ENCODE results near the gene AKAP13.

Gene AKAP13

DNA sequence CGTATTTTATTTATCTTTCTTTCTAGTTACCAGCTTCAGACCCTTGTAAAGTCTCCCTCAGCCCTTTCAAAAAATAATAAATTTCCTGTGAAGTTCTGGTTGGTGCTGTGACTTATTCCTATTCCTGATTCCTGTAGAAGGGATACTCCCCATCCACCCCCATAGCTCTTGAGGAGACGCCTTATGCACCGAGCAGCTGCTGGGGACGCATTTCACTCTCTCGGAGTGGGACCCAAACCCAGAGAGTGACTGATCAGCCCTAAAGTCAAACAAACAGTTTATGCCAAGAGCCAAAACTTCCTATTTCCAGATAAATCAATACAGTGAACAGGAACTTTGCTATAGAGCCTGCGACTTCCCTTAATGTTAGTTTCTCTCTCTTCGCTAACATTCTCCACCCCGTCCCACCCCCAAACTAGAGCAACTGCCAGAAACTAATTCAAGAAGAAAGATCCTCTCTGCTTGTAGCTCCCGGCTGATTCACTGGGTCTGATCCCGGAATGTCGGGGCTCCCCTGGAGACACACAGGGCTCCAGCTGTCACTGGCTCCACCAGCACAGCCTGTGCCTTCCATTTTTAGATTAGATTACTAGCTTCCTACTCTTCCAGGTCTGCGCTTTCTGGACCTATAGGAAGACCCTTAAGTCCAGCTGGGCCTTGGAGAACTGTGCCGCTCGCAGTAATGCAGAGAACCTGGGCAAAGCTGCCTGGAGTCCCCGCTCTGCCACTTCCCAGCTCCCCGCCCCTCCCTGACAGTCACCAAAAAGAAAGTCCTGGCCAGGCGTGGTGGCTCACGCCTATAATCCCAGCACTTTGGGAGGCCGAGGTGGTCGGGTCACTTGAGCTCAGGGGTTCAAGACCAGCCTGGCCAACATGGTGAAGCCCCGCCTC, 369.1 kb downstream of the AKAP13 start:
- DNase-seq = no peak

DNA sequence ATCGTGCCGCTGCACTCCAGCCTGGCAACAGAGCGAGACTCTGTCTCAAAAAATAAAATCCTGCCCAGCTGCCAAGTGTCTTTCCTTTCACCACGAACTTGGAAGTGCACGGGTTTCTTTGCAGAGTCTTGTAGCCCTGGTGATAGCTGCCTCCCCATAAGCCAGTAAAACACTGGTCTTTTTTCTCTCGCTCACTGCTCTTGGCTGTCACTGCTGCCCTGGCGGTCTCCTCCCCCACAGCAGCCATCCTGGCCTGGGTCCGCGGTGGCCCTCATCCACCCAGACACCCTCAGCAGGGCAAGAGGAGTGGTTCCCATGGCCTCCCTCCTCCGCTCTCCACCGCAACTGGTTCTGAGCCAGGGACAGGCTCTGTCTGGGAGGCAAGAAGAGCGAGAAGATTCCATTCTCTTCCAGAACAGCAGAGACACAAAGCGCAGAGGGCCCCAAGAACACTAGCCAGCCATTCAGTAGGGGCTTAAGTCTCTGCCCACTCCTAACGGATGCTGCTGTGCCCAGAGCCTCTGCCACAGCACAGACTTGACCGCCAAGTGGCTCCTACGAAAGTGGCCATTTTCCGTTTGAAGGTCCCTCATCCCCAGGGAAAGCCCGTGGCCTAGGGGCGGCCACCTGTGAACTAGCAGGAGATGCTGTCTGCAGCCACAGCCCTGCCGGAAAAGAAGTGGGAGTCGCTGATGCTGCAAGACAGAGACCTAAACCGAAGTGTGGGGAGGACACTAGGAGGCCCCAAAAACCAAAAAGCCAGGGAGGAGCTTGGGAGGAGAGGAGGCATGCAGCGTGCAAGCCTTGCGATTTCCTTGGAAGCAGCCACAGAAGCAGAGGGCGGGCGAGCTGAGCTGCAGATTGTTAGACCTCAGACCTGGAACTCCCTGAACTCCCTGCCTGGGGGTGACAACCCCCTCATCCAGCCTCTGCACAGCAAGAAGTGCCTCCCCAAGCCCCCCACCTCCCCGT, 370.2 kb downstream of the AKAP13 start:
- DNase-seq = no peak

DNA sequence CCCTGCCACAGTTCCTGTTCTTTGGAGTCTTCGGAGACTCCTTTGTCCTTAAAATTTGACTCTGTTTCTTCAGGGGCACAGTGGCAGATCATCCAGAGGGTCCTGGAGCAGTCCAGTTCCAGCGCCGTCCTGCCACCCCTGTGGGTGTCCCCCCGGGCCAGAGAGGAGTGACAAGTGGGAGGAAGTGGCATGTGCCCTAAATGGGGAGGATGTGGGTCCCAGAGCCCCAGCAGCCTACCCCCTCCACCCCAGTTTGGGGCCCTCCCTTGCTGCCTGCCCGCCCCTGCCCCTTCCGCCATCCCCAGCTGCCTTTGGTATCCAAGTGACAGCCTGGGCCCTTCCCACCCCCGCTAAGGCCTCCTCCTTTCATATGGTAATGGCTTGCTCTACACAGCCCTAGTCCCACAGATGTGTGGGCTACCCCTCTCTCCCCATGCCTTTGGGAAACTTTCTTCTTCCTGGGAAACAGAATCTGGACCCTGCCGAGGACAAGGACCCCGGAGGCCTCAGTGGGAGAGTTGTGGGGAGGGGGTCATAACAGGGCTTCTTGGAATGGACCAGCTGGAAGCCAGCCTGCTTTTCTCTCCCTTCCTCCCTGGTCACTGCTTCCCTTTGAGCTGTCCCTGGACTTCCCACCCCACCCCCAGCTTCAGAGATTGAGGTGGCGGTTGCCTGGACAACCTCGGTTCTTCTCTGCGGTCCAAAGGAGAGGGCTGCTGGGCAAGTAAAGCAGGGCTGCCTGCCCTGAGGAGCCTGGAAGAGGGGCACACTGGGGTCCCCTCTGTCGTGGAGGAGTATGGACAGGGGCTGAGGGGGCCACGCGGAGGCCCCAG, 371.1 kb downstream of the AKAP13 start:
- no peak for DNase-seq

DNA sequence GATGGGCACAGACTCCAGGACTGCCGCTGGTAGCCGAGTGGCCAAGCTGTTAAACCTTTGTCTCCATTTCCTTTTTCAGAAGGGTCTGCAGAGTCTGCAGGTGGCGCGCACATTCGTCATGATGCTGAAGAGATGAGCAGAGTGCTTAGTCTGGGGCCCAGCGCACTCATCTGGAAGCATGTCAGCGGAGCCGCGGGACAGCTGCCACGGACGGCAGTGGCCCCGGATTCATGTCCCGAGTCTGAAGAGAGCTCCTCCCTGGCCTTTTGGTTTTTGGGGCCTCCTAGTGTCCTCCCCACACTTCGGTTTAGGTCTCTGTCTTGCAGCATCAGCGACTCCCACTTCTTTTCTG, 371.7 kb downstream of the AKAP13 start:
- DNase-seq = no peak

DNA sequence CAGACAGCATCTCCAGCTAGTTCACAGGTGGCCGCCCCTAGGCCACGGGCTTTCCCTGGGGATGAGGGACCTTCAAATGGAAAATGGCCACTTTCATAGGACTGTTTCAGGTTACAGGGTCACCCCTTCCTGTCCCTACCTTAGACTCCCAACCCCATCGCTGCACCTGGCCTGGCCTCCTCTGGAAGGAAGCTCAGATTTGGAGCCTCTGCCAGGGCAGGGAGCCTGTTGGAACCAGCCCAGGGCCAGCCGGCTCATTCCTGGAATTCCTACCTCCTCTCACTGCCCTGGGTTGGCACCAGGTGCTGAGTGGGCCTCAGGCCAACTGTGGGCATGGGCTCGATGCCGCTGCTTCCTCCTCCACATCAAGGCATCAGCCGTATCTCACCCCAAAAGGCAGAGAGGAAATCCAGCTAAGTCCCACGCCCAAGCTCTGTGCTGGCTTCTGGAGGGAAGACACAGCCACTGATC, 372.1 kb downstream of the AKAP13 start:
- no peak for DNase-seq

DNA sequence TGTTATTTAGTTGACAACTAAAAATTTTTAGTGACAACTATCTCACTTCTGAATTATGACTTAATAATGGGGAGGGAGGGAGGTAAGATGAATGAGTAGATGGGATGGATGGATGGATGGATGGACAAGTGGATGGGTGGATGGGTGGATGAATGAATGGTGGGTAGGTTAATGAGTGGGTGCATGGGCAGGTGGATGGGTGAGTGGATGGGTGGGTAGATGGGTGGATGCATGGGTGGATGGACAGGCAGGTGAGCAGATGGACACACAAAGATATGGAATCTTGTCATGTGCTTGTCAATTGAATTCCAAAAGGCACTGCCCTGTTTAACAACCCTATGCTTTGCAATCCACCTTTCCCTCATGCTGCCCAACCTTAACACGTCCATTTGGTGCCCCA, 372.9 kb downstream of the AKAP13 start:
- no peak for DNase-seq

DNA sequence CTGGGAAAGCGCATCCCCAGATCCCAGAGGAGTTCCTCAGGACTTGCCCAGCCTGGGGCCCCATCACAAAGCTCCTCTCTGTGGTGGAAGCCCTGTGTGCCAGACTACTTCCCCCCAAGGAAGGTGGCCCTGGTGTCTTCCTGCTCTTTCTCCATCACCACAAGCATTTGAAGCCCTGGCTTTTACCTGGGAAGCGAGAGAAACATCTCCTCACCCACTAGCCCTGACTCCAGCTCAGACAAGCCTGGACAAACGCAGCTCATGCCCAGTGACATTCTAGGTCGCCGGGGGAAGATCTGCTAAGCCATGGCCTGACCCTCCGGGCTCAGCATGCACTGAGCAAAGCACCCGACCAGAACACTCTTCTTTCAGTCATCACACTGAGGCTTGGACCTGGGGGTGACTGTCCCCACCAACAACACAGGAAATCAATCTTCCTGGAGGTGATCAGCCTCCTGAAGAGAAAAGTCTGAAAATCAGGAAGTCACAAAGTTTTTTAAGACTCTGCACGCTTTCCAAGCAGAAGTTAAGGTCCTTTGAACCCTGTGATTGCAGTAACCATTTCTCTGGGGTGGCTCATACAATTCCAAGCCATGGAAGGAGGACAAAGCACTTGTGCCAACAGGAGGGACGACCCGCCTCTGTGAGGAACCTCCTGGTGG, 373.5 kb downstream of the AKAP13 start:
- DNase-seq = no peak

DNA sequence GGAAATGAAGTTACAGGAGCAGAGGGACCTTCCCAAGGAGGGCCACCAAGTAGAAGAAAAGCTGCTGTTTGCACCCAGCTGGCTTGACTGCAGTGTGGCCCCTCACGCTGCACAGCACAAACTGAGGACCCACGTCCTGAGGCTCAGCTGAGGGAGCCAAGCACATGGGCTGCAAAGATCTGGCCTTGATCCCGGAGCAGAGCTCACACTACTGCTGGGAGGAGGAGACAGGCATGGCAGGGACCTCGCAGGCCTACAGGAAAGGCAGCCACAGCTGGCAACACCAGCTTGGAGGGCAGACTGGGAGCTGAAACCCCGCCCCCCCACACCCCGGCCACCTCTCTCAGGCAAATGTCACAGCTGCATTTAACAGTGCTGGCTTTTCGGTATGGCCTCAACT, 374.6 kb downstream of the AKAP13 start:
- DNase-seq = no peak

DNA sequence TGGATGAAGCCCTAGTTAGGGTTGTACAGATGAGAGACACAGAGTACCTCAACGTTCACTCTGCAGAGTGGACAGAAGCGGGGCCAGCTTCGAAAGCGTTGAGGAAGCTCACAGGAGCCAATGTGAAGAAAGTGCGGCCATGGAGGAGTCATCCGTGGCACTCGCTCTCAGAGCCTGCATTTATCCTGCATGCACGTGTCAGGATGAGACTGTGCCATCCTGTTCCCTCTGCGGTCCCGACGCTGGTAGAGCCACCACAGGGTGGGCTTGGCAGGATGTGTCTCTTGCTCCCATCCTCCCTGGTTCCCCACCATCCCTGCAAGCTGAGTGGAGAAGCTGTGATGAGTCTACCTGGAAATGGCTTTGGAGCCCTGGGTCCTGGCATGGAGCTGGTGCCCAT, 375.1 kb downstream of the AKAP13 start:
- no peak for DNase-seq

DNA sequence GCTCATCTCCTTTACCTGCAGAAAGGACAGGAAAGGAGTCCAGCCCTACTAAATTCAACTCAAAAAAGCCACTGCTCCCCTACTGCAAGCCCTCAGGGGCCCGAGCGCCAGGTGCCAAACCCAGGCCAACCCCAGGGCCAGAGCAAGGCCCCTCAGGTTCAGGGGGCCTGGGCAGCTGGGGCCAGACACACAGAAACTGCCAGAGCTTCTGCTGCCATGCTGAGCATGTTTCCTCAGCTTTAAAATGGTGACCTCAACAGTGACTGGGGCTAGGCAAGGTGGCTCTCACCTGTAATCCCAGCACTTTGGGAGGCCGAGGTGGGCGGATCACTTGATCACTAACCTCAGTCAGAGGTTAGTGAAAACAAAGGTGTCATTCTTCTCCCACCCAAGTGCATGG, 375.5 kb downstream of the AKAP13 start:
- no peak for DNase-seq

DNA sequence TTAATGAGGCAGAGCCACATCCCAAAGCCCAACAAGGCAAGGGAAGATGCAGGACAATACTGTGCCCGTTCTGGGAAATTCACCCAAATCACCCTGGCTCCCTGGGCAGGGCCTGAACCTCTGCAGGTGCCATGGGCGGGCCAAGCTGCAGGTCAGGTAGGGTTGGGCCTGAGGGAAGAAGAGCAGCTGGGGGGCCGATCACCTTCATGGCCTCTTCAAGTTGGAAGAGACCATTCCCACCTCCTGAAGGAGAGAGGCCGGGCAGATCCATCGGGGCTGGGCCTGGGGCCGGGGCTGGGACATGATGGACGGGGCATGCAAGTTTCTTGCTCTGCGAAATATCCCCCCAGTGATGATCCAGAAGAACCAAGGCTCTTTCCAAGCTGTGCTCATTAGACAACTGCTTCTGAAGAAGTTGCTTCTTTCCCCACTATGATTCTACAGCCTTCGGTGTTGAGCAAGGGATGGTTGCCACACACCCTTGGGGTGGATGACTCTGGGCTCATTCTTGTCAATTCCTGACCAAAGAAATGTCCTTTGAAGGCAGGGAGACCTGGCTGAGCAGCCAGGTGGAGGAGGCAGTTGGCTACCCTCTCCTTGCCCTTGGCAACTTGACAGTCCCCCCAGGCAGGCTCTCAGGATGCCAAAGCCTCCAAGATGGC, 376.1 kb downstream of the AKAP13 start:
- no peak for DNase-seq

DNA sequence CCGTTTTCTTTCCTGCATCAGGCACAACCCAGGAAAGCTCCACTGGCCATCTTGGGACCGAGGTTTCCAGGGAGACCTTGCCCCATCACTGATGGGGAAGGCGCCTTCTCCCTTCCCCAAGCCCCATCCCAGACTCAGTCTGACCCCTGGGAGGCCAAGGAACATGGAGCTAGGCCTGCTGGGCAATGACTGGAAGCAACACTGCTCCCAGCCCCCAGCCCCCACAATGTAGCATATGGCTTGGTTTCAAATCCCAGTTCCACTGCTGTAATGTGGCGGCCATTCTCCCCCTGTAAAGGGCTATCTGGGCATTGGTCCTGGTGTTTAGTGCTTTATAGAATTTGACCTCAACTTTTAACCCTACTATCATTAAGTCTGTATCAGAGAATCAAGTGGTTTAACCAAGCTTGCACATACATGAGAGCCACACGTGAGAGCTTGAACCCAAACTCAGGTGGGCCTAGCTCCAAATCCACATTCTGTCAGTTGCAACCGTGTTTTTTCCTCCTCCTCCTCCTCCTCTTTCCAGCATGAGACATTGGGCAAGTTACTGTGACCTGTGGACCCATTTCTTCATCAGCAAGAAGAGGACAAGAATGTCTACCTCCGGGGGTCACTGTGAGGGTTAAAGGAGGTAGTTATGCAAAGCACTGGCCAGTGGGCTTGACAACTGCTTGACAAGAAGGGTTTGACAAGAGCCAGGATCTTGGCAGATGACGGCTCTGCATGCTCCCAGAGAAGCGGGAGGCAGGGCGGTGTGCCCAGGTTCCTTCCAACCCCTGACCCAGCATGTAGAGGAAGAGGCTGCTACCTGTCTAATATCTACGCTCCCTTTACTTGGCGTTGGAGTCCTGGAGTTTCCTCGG, 376.9 kb downstream of the AKAP13 start:
- DNase-seq = no peak

DNA sequence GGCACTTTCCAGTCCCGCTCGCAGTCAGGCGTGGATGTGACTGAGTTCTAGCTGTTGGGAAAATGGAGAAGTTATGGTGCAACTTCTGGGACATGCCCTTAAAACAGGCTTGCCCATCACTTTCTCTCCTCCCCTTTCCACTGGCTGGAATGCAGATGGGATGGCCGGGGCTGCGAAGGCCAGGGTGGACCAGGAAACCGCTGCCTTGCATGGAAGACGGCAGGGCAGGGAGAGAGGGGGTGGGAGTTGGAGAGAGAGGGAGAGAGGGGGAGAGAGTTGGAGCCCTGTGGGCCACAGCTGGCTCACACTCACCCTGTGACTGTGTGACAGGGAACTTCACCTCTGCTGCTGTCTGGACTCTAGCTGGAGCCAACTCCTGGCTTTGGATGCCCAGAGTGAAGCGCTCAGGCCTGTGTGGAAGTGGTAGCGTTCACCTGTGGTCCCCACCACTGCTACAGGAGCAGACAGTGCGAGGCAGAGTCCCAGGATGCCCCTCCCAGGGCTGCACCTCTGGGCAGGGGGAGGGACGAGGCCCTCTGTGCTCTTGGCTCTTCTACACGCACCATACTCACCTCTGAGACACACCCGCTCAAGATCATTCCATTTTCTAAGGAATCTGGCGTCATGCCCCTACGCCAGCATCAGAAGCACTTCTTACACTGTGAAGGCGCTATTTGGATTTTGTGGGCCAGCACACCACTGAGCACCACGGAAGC, 377.7 kb downstream of the AKAP13 start:
- no peak for DNase-seq

DNA sequence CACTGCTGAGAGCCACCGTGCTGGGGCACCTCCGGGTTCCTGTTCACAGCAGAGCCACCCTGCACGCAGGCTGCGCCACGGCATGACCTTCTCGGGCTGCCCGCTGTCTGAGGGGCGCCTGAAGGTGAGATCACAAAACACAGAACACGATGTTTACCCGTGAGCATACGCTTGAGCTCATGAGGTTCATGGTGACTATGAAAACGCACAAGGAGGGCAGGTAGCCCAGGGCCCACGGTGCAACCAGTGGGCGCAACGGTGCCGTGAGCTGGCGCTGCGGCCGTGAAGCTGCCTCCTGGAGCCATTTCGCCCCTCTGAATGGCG, 378.2 kb downstream of the AKAP13 start:
- DNase-seq = no peak

DNA sequence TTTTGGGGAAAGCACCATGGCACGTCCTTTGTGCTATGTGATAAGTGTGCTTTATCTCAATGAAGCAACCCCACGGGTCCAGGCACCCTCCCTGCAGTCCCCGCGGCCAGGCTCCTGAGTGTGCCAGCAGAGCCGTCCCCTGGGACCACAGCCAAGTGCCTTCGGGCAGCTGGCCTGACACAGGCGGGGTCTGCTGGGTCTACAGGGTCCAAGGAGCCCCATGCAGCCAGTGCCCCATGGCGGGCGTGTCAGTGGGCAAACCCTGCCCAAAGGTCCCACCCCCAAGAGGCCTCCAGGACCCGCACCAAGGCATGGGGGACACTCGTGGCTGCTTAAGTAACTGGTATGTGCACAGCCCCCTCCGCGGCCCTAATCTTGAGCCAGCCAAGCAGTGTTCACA, 379.0 kb downstream of the AKAP13 start:
- no peak for DNase-seq

DNA sequence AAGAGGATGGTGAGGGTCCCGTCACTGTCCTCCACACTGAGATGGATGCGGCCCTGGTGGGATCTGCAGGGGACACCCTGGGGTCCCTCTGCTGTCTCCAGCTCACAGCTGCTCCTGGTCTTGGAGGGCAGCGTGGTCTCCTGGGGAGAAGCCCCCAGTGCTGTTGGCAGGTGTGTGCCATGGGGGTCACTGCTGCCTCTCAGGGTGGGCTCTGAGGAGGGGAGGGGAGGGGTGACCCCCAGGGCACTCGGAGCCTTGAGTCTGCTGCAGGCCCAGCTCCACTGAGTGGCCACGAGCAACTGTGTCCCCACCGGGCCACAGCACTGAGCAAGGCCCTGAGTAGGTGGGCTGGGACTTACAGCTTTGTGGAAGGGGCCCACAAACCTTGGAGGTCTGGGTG, 379.6 kb downstream of the AKAP13 start:
- DNase-seq = no peak

DNA sequence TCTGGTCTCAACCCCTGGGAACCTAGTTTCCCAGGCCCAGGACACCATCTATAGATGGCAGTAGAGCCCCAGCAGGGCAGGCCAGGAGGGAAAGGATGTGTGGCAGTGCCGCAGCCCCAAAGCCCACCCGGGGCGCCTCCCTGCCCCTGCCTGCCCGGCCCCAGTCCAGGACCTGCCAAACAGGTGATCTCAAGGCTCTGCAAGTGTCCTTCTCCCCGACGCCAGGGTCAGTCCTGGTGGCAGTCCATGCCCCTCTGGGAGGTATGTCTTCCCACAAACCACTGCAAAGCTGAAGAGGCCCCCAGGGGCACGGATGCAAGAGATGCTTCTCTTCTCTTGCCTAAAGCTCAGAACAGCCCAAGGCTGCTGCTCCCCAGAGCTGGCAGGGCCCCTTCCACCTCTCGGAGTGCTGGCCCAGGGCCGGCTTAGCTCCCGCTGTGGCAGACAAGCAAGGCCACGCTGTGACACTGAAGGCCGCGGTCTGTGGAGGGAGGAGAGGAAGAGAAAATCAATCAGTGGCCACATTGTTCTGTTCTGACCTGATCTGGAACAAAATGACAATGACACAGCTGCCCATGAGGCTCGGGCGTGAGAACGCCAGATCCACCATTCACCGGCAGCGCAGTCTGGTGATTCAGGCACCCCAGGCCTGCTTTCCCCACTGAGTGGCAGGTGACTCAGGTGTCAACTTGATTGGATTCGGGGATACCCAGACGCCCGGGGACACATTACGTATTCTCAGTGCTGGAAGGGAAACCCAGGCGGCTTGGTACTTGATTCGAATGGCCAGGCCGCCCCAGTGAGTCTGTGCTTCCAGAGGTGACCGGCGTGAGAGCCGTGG, 380.3 kb downstream of the AKAP13 start:
- no peak for DNase-seq

DNA sequence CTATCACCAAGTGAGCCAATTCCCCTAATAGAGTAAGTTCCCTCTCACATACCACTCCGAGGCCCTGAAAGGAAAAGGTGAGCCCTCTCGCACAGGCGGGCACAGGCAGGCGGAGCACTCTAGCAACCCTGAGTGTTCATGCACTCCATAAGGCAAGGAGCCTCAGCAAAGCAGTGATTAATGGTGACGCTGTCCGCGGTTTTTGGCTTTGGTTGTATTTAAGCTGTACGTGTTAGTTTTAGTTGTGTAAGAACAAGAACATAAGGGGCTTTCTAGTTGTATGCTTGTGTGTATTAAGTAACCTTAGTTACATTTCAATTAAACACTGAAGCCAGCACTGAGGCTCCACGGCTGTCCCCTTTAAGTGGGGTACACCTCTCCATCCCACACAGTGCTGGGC, 381.2 kb downstream of the AKAP13 start:
- no peak for DNase-seq

DNA sequence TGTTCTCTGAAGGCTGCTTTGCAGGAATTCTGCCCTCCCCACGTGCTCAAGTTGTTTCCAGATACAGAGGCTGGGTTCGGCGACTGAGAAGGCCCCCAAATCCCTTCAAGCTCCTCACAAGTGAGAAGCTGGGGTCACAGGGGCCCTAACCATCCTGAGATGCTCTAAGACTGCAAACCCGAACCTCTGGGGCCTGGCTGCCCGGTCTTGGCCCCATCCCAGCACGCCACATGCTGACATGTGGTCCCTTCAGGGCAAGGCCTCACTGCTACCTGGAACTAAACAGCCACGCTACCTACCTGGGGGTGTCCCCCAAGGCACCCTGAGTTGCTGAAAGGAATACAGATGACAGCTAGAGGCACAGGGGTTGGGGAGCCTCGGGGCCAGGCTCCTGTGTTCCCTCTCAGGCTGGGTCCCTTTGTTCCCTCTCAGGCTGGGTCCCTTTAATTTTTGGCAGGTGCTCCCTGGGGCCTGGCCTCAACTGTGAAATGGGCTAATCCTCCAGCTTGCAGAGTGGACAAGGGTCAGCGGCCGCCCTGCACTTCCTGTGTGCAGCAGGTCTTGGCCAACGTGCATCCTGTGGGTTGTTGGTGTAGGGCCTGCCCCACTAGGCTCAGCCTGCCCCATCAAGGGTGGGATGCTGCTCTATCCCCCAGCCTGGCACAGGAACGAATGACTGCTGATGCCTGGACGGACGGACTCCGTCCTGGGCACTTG, 381.8 kb downstream of the AKAP13 start:
- DNase-seq = no peak

Data from activated CD4-positive, alpha-beta T cell treated with anti-CD3 and anti-CD28 coated beads for 4 hours (primary cell).